Endothelial cell (in vitro differentiated cells): Measurements from ENCODE around the gene HOXA7. TPM values are rescaled to one million over a fixed set of nuclear protein-coding genes. Genes with fewer than 3 reads are reported as not detected.

Experiments used
- DNase-seq: peaks from one replicate; pipeline ENCODE4 v3.0.0; 2021; ENCODE audit warnings: low spot score
- H3K27ac Mint-ChIP-seq: one replicate; pipeline ENCODE4 v1.8.0; 2021; ENCODE audit warnings: mixed read lengths, inconsistent platforms; ENCODE audit not compliant: unreplicated experiment
- H3K27me3 Mint-ChIP-seq: one replicate; pipeline ENCODE4 v1.8.0; 2021; ENCODE audit warnings: mild to moderate bottlenecking, moderate library complexity, mixed read lengths, inconsistent platforms; ENCODE audit not compliant: unreplicated experiment
- H3K36me3 Mint-ChIP-seq: one replicate; pipeline ENCODE4 v1.8.0; 2021; ENCODE audit warnings: mild to moderate bottlenecking, low read depth, mixed read lengths, inconsistent platforms; ENCODE audit not compliant: unreplicated experiment
- H3K4me1 Mint-ChIP-seq: one replicate; pipeline ENCODE4 v1.8.0; 2021; ENCODE audit warnings: mild to moderate bottlenecking, mixed read lengths, inconsistent platforms; ENCODE audit not compliant: unreplicated experiment
- H3K4me3 Mint-ChIP-seq: one replicate; pipeline ENCODE4 v1.8.0; 2021; ENCODE audit warnings: mild to moderate bottlenecking, mixed read lengths, inconsistent platforms; ENCODE audit not compliant: unreplicated experiment
- H3K9me3 Mint-ChIP-seq: one replicate; pipeline ENCODE4 v1.8.0; 2021; ENCODE audit warnings: mixed read lengths, inconsistent platforms; ENCODE audit not compliant: unreplicated experiment
- CTCF ChIP-seq: fragments of 200-600 bp; sonication (generic); IDR thresholded peaks from one replicate; pipeline ENCODE4 v1.5.0; 2021; ENCODE audit warnings: antibody characterized with exemption; ENCODE audit not compliant: unreplicated experiment
- total RNA-seq: library from RNA; stranded (reverse); fragmentation: NEBNext Ultra II Directional; extraction: Animal tissue kit (Norgen Biotek cat#: 25700); gene quantifications from one replicate; pipeline ENCODE4 v1.2.1, GENCODE V29; 2021; ENCODE audit not compliant: unreplicated experiment

Gene HOXA7
- total RNA-seq, 1 donor from 2014 or later, result not detected

GRCh38 chr7:27165996-27166530, 9.6 kb upstream of the HOXA7 start:
- Mint-ChIP-seq H3K4me1 (peaks cover 38% of the 10 kb centered on the region), H3K27ac (no peak overlapping the region), H3K4me3 (no peak overlapping the region), H3K36me3 (peaks cover 4% of the 10 kb centered on the region), H3K9me3 (no peaks in the 10 kb centered on the region), H3K27me3 (peaks cover 31% of the 10 kb centered on the region)
- no peak for TF ChIP-seq CTCF
- no peak for DNase-seq

GRCh38 chr7:27165089-27165995, 8.9 kb upstream of the HOXA7 start, which contains the start of gene HOXA9:
TSS of gene HOXA9 (minus strand) at chr7:27165537. CDS start at chr7:27165457, 80 bp downstream.
- no peak for TF ChIP-seq CTCF
- Mint-ChIP-seq H3K4me3 (peak within 1 kb of the TSS; percentile 77), H3K27me3 (peaks cover 33% of the 10 kb centered on the region), H3K4me1 (peaks cover 34% of the 10 kb centered on the region), H3K27ac (no peak within 1 kb of the TSS), H3K9me3 (no peaks in the 10 kb centered on the region), H3K36me3 (peaks cover 4% of the 10 kb centered on the region)
- DNase-seq, result no peak

- H3K9me3 Mint-ChIP-seq, result no peaks in the 10 kb centered on the region
- no peak overlapping the region for H3K27ac Mint-ChIP-seq
- peaks cover 33% of the 10 kb centered on the region for H3K27me3 Mint-ChIP-seq
- H3K4me1 Mint-ChIP-seq, result peaks cover 31% of the 10 kb centered on the region
- DNase-seq, result peak; percentile 60
- H3K36me3 Mint-ChIP-seq, result peaks cover 4% of the 10 kb centered on the region
- TF ChIP-seq CTCF, result no peak
- no peak overlapping the region for H3K4me3 Mint-ChIP-seq
These were observed 8.1 kb upstream of the HOXA7 start for GRCh38 chr7:27164367-27165088.

GRCh38 chr7:27164045-27164366, 7.5 kb upstream of the HOXA7 start:
- Mint-ChIP-seq H3K36me3 (peaks cover 4% of the 10 kb centered on the region), H3K27ac (no peak overlapping the region), H3K4me1 (peaks cover 31% of the 10 kb centered on the region), H3K9me3 (no peaks in the 10 kb centered on the region), H3K27me3 (peaks cover 36% of the 10 kb centered on the region), H3K4me3 (no peak overlapping the region)
- no peak for DNase-seq
- no peak for TF ChIP-seq CTCF
